22Rv1 (cell line): ENCODE measurements around the gene B4GALT2.

ENCODE experiments used
- H3K27ac ChIP-seq: fragments of 450-650 bp; 2 replicates; pipeline ENCODE4 v1.5.1; 2017
- CTCF ChIP-seq: fragments of 450-650 bp; IDR thresholded peaks from 2 replicates; pipeline ENCODE4 v1.5.1; 2017; ENCODE audit warnings: mild to moderate bottlenecking
- ZFX ChIP-seq: fragments of 450-650 bp; IDR thresholded peaks from 2 replicates; pipeline ENCODE4 v1.6.1; 2017; ENCODE audit warnings: antibody characterized with exemption, borderline replicate concordance

Gene B4GALT2

GRCh38 chr1:43938892-43939587, 40.0 kb upstream of the B4GALT2 start:
- TF ChIP-seq CTCF = no peak
- TF ChIP-seq ZFX = no peak
- no peak overlapping the region for H3K27ac ChIP-seq

DNA sequence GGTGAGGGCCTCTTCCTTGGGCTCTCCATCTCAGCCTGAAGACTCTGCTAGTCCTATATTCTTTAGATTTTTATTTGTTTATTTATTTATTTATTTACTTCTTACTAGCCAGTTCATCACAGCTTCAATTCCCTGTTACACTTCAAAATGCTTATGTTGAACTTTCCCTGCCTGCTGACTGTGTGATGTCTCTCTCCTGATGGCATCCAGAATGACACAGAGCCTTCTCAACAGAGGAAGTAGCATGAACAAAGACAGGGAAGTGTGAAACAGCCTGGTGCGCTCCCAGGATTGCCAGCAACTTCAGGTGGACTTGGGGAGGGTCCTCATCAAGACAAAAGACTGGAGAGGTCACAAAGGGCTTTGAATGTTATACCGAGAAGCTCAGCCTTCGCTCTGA, 36.6 kb upstream of the B4GALT2 start:
- no peak overlapping the region for H3K27ac ChIP-seq
- TF ChIP-seq CTCF = no peak
- TF ChIP-seq ZFX = no peak

DNA sequence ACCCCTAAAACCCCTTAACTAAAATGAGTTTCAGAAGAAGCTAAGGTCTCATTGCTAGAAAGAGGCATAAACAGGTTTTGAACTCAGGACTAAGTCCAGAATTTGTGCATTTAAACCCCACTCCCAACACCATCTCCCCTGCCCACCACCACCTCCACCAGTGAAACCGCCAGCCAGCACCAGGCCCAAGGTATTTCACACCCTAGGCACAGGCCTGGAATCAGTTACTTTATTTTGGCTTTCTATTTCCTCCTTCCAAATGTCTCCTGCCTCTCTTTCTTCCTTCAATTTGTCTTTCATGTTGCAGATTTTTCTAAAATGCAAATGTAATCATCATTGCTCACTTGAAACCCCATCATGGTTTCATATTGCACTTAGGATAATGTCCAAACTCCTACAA, 34.1 kb upstream of the B4GALT2 start:
- TF ChIP-seq ZFX = no peak
- no peak for TF ChIP-seq CTCF
- peak overlapping the region; percentile 78; the same call in 1 of the 2 replicates for H3K27ac ChIP-seq

DNA sequence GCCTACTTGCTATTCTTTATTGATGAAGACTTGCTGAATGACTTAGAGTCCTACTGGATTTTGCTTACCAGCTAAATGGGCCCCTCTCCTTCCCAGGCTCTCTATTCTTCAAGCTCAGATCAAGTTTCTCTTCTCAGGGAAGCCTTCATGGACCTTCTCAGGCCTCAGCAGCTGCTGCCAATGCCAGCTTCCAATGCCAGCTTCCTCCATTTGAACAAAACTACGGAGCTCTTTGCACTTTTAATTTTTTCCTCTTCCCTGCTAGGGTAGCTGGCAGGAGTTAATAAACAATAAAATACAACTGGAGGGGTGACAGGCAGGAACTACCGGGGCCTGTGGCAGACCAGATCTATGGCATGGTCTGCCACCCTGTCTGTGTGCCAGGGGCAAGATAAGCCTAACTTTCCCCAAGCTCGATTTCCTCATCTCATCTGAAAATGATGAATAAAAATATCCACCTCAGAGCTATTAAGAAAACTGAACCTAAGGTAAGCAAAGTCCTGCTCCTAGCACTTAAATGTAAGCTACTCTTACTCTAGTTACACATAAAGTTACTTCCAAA, 33.3 kb upstream of the B4GALT2 start:
- TF ChIP-seq ZFX (no peak), CTCF (no peak)
- peak overlapping the region; percentile 78 for H3K27ac ChIP-seq

DNA sequence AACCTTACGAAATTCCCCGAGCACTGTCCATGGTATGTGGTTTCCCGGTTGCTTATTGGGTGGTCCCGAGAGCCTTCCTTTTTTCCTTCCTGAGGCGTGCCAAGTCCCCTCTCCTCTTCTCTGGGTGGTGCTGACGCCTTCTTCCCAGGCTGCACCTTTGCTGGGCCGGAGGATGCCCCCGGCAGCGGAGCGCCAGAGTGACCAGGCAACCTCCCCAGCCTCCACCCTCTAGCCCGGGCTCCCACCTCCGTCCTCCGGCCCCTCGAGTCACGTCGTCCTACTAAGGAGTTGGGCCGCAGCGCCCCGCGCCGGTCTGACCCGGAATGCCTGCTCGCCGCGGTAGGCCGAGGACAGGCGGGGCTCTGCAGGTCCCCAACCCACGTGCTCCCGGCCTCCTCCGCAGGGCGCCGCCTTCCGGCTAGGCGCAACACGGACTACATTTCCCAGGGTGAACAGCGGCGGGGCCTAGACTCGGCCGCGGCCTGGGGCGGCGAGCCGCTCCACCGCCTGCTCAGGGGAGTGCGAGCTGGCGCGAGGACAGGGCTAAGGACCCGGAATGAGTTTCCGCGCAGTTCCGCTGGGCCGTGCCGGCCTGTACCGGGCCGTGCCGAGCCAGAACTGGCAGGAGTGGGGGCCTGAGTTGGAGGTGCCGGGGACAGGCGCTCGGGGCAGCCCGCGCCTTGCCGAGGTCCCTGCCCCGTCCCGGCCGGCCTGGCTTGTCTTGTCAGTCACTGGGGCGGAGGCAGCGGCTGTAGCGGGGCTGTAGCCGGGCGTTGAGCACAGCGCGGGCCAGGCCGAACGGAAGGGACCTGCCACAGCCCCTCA, 32.6 kb upstream of the B4GALT2 start, which contains the start of gene IPO13:
IPO13 (plus strand) TSS at position 715 of the 825 bp plus-strand sequence. CDS start 651 bp downstream, outside the sequence.
- TF ChIP-seq CTCF (peak; percentile 91), ZFX (no peak)
- H3K27ac ChIP-seq = peak within 1 kb of the TSS; percentile 78

DNA sequence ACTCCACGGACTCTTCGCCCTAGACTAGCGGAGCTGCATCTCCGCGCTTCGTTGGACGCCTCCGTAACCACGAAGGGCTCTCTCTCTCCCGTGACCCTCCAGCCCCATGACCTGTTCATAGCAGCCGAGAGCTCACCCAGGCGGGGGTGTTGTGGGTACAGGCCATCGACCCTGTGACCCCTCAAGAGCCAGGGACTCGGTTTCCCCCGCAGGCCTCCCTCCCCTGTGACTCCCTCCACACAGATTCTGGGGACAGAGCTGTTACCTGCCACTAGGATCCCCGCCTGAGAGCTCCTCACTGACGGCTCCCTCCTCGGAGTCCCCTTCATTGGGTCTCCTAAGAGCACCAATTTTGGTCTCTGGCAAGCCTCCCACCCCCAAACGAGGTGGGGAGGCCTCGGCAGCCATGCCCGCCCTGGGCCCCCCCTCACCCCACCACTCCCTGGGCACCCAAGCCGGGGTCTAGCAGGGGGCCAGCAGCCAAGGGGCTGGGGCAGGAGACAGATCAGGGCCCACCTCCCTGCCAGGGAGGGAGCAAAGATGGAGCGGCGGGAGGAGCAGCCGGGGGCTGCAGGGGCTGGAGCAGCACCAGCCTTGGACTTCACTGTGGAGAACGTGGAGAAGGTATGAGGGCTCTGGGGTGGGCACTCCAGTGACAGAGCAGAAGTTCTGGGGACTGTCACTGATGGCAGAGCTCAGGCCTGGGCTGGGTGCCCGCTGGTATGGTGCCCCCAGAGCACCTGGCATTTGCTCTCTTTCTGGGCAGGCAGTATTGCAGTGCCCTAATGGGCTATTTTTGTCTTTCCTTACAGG, 31.7 kb upstream of the B4GALT2 start:
- TF ChIP-seq CTCF (no peak), ZFX (no peak)
- H3K27ac ChIP-seq = peak overlapping the region; percentile 78
